HCT116 (cell line): ENCODE measurements around the gene CARD10. TPM values are rescaled to one million over a fixed set of nuclear protein-coding genes. Genes with fewer than 3 reads are reported as not detected.
A peak's percentile ranks its signal among the peaks of the same experiment; 100 is the strongest.

Source experiments
- ATAC-seq: fragments of 200-7000 bp; cut with Tn5 transposase; 2 replicates; pipeline ENCODE4 v1.9.1; 2020; ENCODE audit warnings: mild to moderate bottlenecking, moderate library complexity
- BruUV-seq: library from RNA; stranded (reverse); fragments of 400-500 nt; replicated peaks from 2 replicates; lab custom pipeline; 2021; lab: Mats Ljungman, UMichigan
- CTCF ChIA-PET: fragments of 300-600 bp; sonication (Branson Sonifier 250); formaldehyde crosslinking; loops from one replicate; lab custom pipeline; 2021; ENCODE audit warnings: antibody characterized with exemption; lab: Charles Lee
- POLR2A ChIA-PET: fragments of 300-600, 350-600 bp; sonication (Branson Sonifier 250); formaldehyde crosslinking; loops from one replicate; lab custom pipeline; 2021; ENCODE audit warnings: antibody characterized with exemption; lab: Charles Lee
- RAD21 ChIA-PET, 2 experiments: fragments of 300-600 bp; sonication (Branson Sonifier 250); formaldehyde crosslinking; loops; one replicate each; lab custom pipeline; 2023; ENCODE audit warnings: low total read pairs in 2 of 2; ENCODE audit not compliant: uncharacterized antibody in 2 of 2, unreplicated experiment in 2 of 2, low non-redundant PET in 1 of 2; lab: Charles Lee
- DNase-seq: peaks from one replicate; pipeline ENCODE4 v3.0.0-alpha.2; 2010; ENCODE audit warnings: low read depth, low spot score
- H2AFZ ChIP-seq: fragments of 200-600 bp; shearing (Covaris generic), sonication (generic); 2 replicates; pipeline ENCODE4 v1.6.1; 2017; ENCODE audit warnings: low read depth, mixed run types, mixed read lengths, antibody characterized with exemption, low read length; ENCODE audit not compliant: poor library complexity, severe bottlenecking
- H3K27ac ChIP-seq: 2 replicates; pipeline ENCODE4 v1.5.1; 2012; ENCODE audit warnings: low read depth, low read length
- H3K27me3 ChIP-seq: fragments of 200-600 bp; sonication (generic); 2 replicates; pipeline ENCODE4 v1.6.1; 2016; ENCODE audit warnings: mixed run types, low read length, mixed read lengths; ENCODE audit not compliant: insufficient read depth
- H3K36me3 ChIP-seq, 2 experiments: fragments of 200-500 bp in 1 of 2; fragments of 200-600 bp in 1 of 2; sonication (Bioruptor generic) in 1 of 2; sonication (generic) in 1 of 2; 2 replicates each; pipeline versions ENCODE4 v1.5.1 to v1.6.1; 2014 to 2016; ENCODE audit warnings: low read length in 2 of 2, inconsistent platforms in 1 of 2, mixed read lengths in 1 of 2, mixed run types in 1 of 2; ENCODE audit not compliant: insufficient read depth in 2 of 2, control insufficient read depth in 1 of 2
- H3K4me1 ChIP-seq, 2 experiments: fragments of 200-600 bp in 1 of 2; sonication (generic) in 1 of 2; 2 replicates each; pipeline versions ENCODE4 v1.5.1 to v1.6.1; 2012 to 2017; ENCODE audit warnings: low read length in 2 of 2, inconsistent platforms in 1 of 2, mild to moderate bottlenecking in 1 of 2, mixed read lengths in 1 of 2, mixed run types in 1 of 2, moderate library complexity in 1 of 2; ENCODE audit not compliant: insufficient read depth in 2 of 2, control insufficient read depth in 1 of 2
- H3K4me2 ChIP-seq: fragments of 200-600 bp; sonication (generic); 2 replicates; pipeline ENCODE4 v1.6.1; 2017; ENCODE audit warnings: mixed run types, low read length, mixed read lengths
- H3K4me3 ChIP-seq, 2 experiments: fragments of 200-600 bp in 1 of 2; sonication (generic) in 1 of 2; replicated peaks in 1 of 2; 2 replicates each; pipeline ENCODE4 v1.5.1; 2011 to 2016; ENCODE audit warnings: low read length in 2 of 2, control low read depth in 1 of 2, low read depth in 1 of 2, mild to moderate bottlenecking in 1 of 2, mixed read lengths in 1 of 2, mixed run types in 1 of 2
- H3K79me2 ChIP-seq: fragments of 200-600 bp; sonication (generic); 2 replicates; pipeline ENCODE4 v1.6.1; 2017; ENCODE audit warnings: mild to moderate bottlenecking, mixed run types, low read length, moderate library complexity, mixed read lengths; ENCODE audit not compliant: insufficient read depth
- H3K9ac ChIP-seq: fragments of 200-600 bp; sonication (generic); 2 replicates; pipeline ENCODE4 v1.6.1; 2016; ENCODE audit warnings: low read length, mixed read lengths
- H3K9me2 ChIP-seq: fragments of 200-600 bp; sonication (generic), shearing (Covaris generic); 2 replicates; pipeline ENCODE4 v1.6.1; 2017; ENCODE audit warnings: mixed run types, mild to moderate bottlenecking, moderate library complexity; ENCODE audit not compliant: insufficient read depth
- H3K9me3 ChIP-seq, 2 experiments: fragments of 200-500 bp in 1 of 2; fragments of 200-600 bp in 1 of 2; sonication (Bioruptor generic) in 1 of 2; sonication (generic) in 1 of 2; 2 replicates each; pipeline ENCODE4 v1.6.1; 2014 to 2017; ENCODE audit warnings: low read length in 2 of 2, mixed read lengths in 2 of 2, inconsistent platforms in 1 of 2, low read depth in 1 of 2, mild to moderate bottlenecking in 1 of 2, mixed run types in 1 of 2, moderate library complexity in 1 of 2; ENCODE audit not compliant: control insufficient read depth in 1 of 2, insufficient read depth in 1 of 2
- H4K20me1 ChIP-seq: fragments of 200-600 bp; sonication (generic), shearing (Covaris generic); 2 replicates; pipeline ENCODE4 v1.6.1; 2017; ENCODE audit warnings: mixed run types, mild to moderate bottlenecking, moderate library complexity; ENCODE audit not compliant: insufficient read depth
- ATF3 ChIP-seq: IDR thresholded peaks from 2 replicates; pipeline ENCODE4 v1.6.1; 2012
- CBX3 ChIP-seq: IDR thresholded peaks from 2 replicates; pipeline ENCODE4 v1.6.1; 2012; ENCODE audit warnings: low read depth
- CTCF ChIP-seq, 3 experiments: fragments of 200-600 bp in 1 of 3; sonication (generic) in 1 of 3; IDR thresholded peaks in 2 of 3; conservative IDR thresholded peaks in 1 of 3; 2 replicates each; pipeline ENCODE4 v1.5.1; 2012 to 2017; ENCODE audit warnings: low read depth in 2 of 3, low read length in 2 of 3, antibody characterized with exemption in 1 of 3, borderline replicate concordance in 1 of 3, control low read depth in 1 of 3, mild to moderate bottlenecking in 1 of 3, mixed read lengths in 1 of 3, mixed run types in 1 of 3, moderate library complexity in 1 of 3; ENCODE audit not compliant: insufficient read depth in 1 of 3
- EGR1 ChIP-seq: IDR thresholded peaks from 2 replicates; pipeline ENCODE4 v1.6.1; 2012; ENCODE audit warnings: low read depth
- ELF1 ChIP-seq: IDR thresholded peaks from 2 replicates; pipeline ENCODE4 v1.6.1; 2012; ENCODE audit warnings: low read depth, borderline replicate concordance
- EZH2 ChIP-seq: fragments of 200-600 bp; sonication (generic); IDR thresholded peaks from 2 replicates; pipeline ENCODE4 v1.6.1; 2017; ENCODE audit warnings: antibody characterized with exemption, mixed run types
- EZH2phosphoT487 ChIP-seq: fragments of 200-600 bp; IDR thresholded peaks from 2 replicates; pipeline ENCODE4 v1.6.1; 2018; ENCODE audit warnings: antibody characterized with exemption, borderline replicate concordance
- FOSL1 ChIP-seq: IDR thresholded peaks from 2 replicates; pipeline ENCODE4 v1.6.1; 2012; ENCODE audit warnings: low read depth
- JUND ChIP-seq: IDR thresholded peaks from 2 replicates; pipeline ENCODE4 v1.6.1; 2012
- MAX ChIP-seq: IDR thresholded peaks from 2 replicates; pipeline ENCODE4 v1.6.1; 2012
- POLR2A ChIP-seq: IDR thresholded peaks from 2 replicates; pipeline ENCODE4 v1.7.0; 2011; ENCODE audit warnings: borderline replicate concordance; ENCODE audit not compliant: insufficient read depth, insufficient read length; ENCODE audit errors: extremely low read depth
- POLR2AphosphoS5 ChIP-seq: IDR thresholded peaks from 2 replicates; pipeline ENCODE4 v1.6.1; 2011; ENCODE audit warnings: mild to moderate bottlenecking, low read depth, low read length, moderate library complexity
- RAD21 ChIP-seq: IDR thresholded peaks from 2 replicates; pipeline ENCODE4 v1.6.1; 2012; ENCODE audit warnings: low read depth, mild to moderate bottlenecking
- REST ChIP-seq: IDR thresholded peaks from 2 replicates; pipeline ENCODE4 v1.6.1; 2012; ENCODE audit warnings: low read depth
- SIN3A ChIP-seq: IDR thresholded peaks from 2 replicates; pipeline ENCODE4 v1.6.1; 2012; ENCODE audit warnings: low read depth
- SP1 ChIP-seq: IDR thresholded peaks from 2 replicates; pipeline ENCODE4 v1.6.1; 2012; ENCODE audit warnings: low read depth
- SRF ChIP-seq: IDR thresholded peaks from 2 replicates; pipeline ENCODE4 v1.6.1; 2012; ENCODE audit warnings: low read depth
- TCF7L2 ChIP-seq: IDR thresholded peaks from 2 replicates; pipeline ENCODE4 v1.7.0; 2011; ENCODE audit warnings: borderline replicate concordance, inconsistent platforms; ENCODE audit not compliant: insufficient read depth, insufficient read length; ENCODE audit errors: extremely low read depth
- YY1 ChIP-seq: IDR thresholded peaks from 2 replicates; pipeline ENCODE4 v1.6.1; 2011; ENCODE audit warnings: low read length, low read depth, moderate library complexity, mild to moderate bottlenecking; ENCODE audit not compliant: insufficient replicate concordance; ENCODE audit errors: extremely low read depth
- ZNF274 ChIP-seq: fragments of 200-500 bp; sonication (Bioruptor generic); IDR thresholded peaks from 2 replicates; pipeline ENCODE4 v1.6.1; 2014; ENCODE audit warnings: mild to moderate bottlenecking, low read depth, low read length, inconsistent platforms
- intact Hi-C: fragments of 100-400 bp; cut with micrococcal nuclease; formaldehyde crosslinking; loops from 2 replicates; pipeline ENCODE4 v1.10.0; 2022
- total RNA-seq: library from RNA; stranded (reverse); gene quantifications from one replicate; pipeline ENCODE4 v1.2.1, GENCODE V29; 2021; ENCODE audit not compliant: unreplicated experiment

Gene CARD10
- total RNA-seq, 1 experiment from 2014 or later = 32.0 TPM

- Histone ChIP-seq H3K27me3 (no peaks in the 10 kb centered on the region), H3K4me3 (no peak overlapping the region), H3K27ac (peak overlapping the region; percentile 25; the same call in 1 of the 2 replicates), H3K9me3 (no peaks in the 10 kb centered on the region), H3K36me3 (peaks cover 9 to 31% of the 10 kb centered on the region in 2 experiments; a peak in 3 of 4 replicates), H3K79me2 (no peaks in the 10 kb centered on the region), H2AFZ (no peak overlapping the region), H3K4me1 (peaks cover 55 to 73% of the 10 kb centered on the region in 2 experiments), H3K4me2 (peak overlapping the region; percentile 61; the same call in 1 of the 2 replicates), H4K20me1 (no peaks in the 10 kb centered on the region), H3K9ac (no peak overlapping the region), H3K9me2 (no peaks in the 10 kb centered on the region)
- BruUV-seq = no TSS peak
- POLR2A ChIA-PET = no interaction called here
- CTCF ChIA-PET = no interaction called here
- DNase-seq (no peak), ATAC-seq (no peak)
- intact Hi-C loops = no loop called here
- RAD21 ChIA-PET = interaction anchor here in 1 of 2 experiments (1.0 kb wide), 1 partner anchor 178 kb away, joined by 3 read pairs; no protein-coding TSS in a partner anchor
- TF ChIP-seq TCF7L2 = no peak
- TF ChIP-seq EZH2 = no peak
- no peak for TF ChIP-seq POLR2A
- TF ChIP-seq RAD21 = no peak
- TF ChIP-seq EZH2phosphoT487 = no peak
- no peak for TF ChIP-seq MAX
- TF ChIP-seq EGR1 = no peak
- TF ChIP-seq CTCF (IDR thresholded peaks at IDR 0.05 in 2 of 3, conservative IDR thresholded peaks at IDR 0.05 in 1 of 3; ENCODE audit: borderline replicate concordance in 1 of 3, insufficient read depth in 1 of 3, low read depth in 2 of 3, low read length in 2 of 3) = no peak
- no peak for TF ChIP-seq SRF
- no peak for TF ChIP-seq SP1
- no peak for TF ChIP-seq FOSL1
- TF ChIP-seq JUND = no peak
- no peak for TF ChIP-seq ELF1
- no peak for TF ChIP-seq ATF3
- no peak for TF ChIP-seq ZNF274
- no peak for TF ChIP-seq POLR2AphosphoS5
- no peak for TF ChIP-seq YY1
- no peak for TF ChIP-seq REST
- TF ChIP-seq SIN3A = no peak
- TF ChIP-seq CBX3 = no peak
These were observed 20.0 kb downstream of the CARD10 start for GRCh38 chr22:37499027-37499707.
